Gastrocnemius medialis (tissue), 4 donors: Measurements from ENCODE around the gene SH2B3. TPM values are rescaled to one million over a fixed set of nuclear protein-coding genes. Genes with fewer than 3 reads are reported as not detected.
"Not testable (repeated sequence)": the region's sequence is repeated elsewhere in the genome, so short reads cannot be mapped to it uniquely, and the experiment has no call there.

Source experiments
- ATAC-seq, 2 donors: fragments of 150-250 bp; one replicate each; pipeline ENCODE4 v1.9.1; 2016
- DNase-seq, 2 donors: peaks; one replicate each; pipeline ENCODE4 v3.0.0-alpha.2; 2019
- H3K27ac ChIP-seq, 4 donors: fragments of 200-600 bp; sonication (generic); 1 replicate in 1 of 4; 2 replicates in 3 of 4; pipeline ENCODE4 v1.5.1; 2016 to 2018; ENCODE audit warnings: mild to moderate bottlenecking in 2 of 4, moderate library complexity in 1 of 4
- H3K27me3 ChIP-seq, 3 donors: fragments of 200-600 bp; sonication (generic) in 2 of 3; 1 replicate in 1 of 3; 2 replicates in 2 of 3; pipeline versions ENCODE4 v1.5.1 to v1.6.0; 2016 to 2019; ENCODE audit warnings: mild to moderate bottlenecking in 1 of 3, moderate library complexity in 1 of 3
- H3K36me3 ChIP-seq, 2 donors: fragments of 200-600 bp; sonication (generic) in 1 of 2; one replicate each; pipeline ENCODE4 v1.5.1; 2017 to 2018
- H3K4me1 ChIP-seq, 2 donors: fragments of 200-600 bp; sonication (generic) in 1 of 2; one replicate each; pipeline ENCODE4 v1.5.1; 2016 to 2017; ENCODE audit warnings: mild to moderate bottlenecking in 2 of 2
- H3K4me3 ChIP-seq, 4 donors: fragments of 200-600 bp; sonication (generic) in 3 of 4; 1 replicate in 1 of 4; 2 replicates in 3 of 4; pipeline ENCODE4 v1.5.1; 2016 to 2019; ENCODE audit warnings: mild to moderate bottlenecking in 2 of 4
- H3K9me3 ChIP-seq, 3 donors: fragments of 200-600 bp; sonication (generic) in 2 of 3; 1 replicate in 1 of 3; 2 replicates in 2 of 3; pipeline ENCODE4 v1.5.1; 2016 to 2019
- POLR2A ChIP-seq, 2 donors: fragments of 450-650 bp; IDR thresholded peaks; one replicate each; pipeline ENCODE4 v1.6.1; 2017; ENCODE audit warnings: antibody characterized with exemption in 2 of 2, mild to moderate bottlenecking in 2 of 2, moderate library complexity in 2 of 2
- in situ Hi-C, 4 donors: fragments of 200-750 bp; cut with MboI; loops; one replicate each; pipeline versions ENCODE4 v1.15.0 to v1.8.0; 2017; ENCODE audit warnings: low sequenced_read_pairs in 4 of 4
- intact Hi-C: fragments of 100-400 bp; cut with DNase I; formaldehyde crosslinking; loops from one replicate; pipeline ENCODE4 v1.15.1; 2023; ENCODE audit warnings: low total_unique reads
- total RNA-seq, 4 donors: library from RNA; depleted of rRNA; stranded (reverse); fragments of >200 nt; gene quantifications; one replicate each; pipeline versions ENCODE4 v1.1.0 to v1.2.3, GENCODE V29; 2016
- TF ChIP-seq, protein P1 (sequence below), 5 experiments: fragments of 450-650 bp in 3 of 5; fragments of 200-600 bp in 2 of 5; sonication (generic) in 2 of 5; IDR thresholded peaks in 4 of 5; conservative IDR thresholded peaks in 1 of 5; 1 replicate in 4 of 5; 2 replicates in 1 of 5; pipeline ENCODE4 v1.5.1; 2016 to 2019; ENCODE audit warnings: antibody characterized with exemption in 5 of 5, mild to moderate bottlenecking in 3 of 5, moderate library complexity in 3 of 5

SH2B3 gene
- total RNA-seq, 4 donors from 2014 or later, result 10.4 to 20.0 (median 15.5) TPM

DNA sequence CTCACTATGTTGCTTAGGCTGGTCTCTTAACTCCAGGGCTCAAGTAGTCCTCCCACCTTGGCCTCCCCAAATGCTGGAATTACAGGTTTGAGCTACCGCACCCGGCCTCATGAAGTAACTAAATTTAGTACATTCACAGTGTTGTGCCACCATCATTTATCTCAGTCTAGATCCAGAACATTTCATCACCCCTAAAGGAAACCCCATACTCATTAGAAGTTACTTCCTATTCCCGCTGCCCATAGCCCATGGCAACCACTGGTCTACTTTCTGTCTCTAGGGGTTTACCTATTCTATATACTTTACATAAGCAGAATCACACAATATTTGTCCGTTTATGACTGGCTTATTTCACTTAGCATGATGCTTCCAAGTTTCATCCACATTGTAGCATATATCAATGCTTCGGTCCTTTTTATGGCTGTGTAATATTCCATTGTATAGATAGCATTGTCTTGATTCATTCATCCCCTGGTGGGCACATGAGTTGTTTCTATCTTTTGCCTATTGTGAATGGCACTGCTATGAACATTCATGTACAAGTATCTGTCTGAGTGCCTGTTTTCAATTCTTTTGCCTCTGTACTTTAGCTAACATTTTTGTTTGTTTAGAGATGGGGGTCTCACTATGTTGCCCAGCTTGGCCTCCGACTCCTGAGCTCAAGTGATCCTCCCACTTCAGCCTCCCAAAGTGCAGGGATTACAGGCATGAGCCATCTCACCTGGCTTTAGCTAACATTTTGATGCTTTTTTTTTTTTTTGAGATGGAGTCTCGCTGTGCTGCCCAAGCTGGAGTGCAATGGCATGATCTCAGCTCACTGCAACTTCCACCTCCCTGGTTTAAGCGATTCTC lies 10.2 kb upstream of the SH2B3 start:
- H3K36me3 ChIP-seq, result no peaks in the 10 kb centered on the region
- in situ Hi-C loops (loop anchor here (5.0 to 25.0 kb wide), 6 partner anchors 52 to 292 kb away; partner anchors contain the start of genes ACAD10 (in 1 of the 4) and BRAP (in 1 of the 4)), intact Hi-C loops (no loop called here)
- H3K4me1 ChIP-seq, result peaks cover 0 to 4% of the 10 kb centered on the region in 2 donors
- H3K27ac ChIP-seq, result no peak overlapping the region
- DNase-seq, result no peak
- no peak for ATAC-seq
- no peaks in the 10 kb centered on the region for H3K27me3 ChIP-seq
- TF ChIP-seq, protein P1, sequence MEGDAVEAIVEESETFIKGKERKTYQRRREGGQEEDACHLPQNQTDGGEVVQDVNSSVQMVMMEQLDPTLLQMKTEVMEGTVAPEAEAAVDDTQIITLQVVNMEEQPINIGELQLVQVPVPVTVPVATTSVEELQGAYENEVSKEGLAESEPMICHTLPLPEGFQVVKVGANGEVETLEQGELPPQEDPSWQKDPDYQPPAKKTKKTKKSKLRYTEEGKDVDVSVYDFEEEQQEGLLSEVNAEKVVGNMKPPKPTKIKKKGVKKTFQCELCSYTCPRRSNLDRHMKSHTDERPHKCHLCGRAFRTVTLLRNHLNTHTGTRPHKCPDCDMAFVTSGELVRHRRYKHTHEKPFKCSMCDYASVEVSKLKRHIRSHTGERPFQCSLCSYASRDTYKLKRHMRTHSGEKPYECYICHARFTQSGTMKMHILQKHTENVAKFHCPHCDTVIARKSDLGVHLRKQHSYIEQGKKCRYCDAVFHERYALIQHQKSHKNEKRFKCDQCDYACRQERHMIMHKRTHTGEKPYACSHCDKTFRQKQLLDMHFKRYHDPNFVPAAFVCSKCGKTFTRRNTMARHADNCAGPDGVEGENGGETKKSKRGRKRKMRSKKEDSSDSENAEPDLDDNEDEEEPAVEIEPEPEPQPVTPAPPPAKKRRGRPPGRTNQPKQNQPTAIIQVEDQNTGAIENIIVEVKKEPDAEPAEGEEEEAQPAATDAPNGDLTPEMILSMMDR (IDR thresholded peaks at IDR 0.05 in 4 of 5, conservative IDR thresholded peaks at IDR 0.05 in 1 of 5), result no peak
- no peak for TF ChIP-seq POLR2A (IDR thresholded peaks at IDR 0.05)
- H3K9me3 ChIP-seq, result no peaks in the 10 kb centered on the region
- H3K4me3 ChIP-seq, result no peak overlapping the region

DNA sequence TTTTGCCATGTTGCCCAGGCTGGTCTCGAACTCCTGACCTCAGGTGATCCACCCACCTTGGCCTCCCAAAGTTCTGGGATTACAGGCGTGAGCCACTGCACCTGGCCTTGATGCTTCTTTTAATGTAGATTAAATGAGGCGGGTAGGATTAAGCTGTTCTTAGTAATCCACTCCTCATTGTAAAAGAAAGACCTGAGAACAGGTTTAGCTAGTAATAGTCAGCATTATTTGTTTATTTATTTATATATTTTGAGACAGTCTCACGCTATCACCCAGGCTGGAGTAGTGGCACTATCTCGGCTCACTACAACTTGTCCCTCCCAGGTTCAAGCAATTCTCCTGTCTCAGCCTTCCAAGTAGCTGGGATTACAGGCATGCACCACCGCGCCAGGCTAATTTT lies 9.5 kb upstream of the SH2B3 start:
- H3K4me3 ChIP-seq, H3K9me3 ChIP-seq, H3K36me3 ChIP-seq, intact Hi-C loops, H3K27me3 ChIP-seq, H3K4me1 ChIP-seq, ATAC-seq, DNase-seq, H3K27ac ChIP-seq: not testable (repeated sequence)
- in situ Hi-C loops, result loop anchor here (5.0 to 25.0 kb wide), 6 partner anchors 51 to 291 kb away; partner anchors contain the start of genes ACAD10 (in 1 of the 4) and BRAP (in 1 of the 4)

DNA sequence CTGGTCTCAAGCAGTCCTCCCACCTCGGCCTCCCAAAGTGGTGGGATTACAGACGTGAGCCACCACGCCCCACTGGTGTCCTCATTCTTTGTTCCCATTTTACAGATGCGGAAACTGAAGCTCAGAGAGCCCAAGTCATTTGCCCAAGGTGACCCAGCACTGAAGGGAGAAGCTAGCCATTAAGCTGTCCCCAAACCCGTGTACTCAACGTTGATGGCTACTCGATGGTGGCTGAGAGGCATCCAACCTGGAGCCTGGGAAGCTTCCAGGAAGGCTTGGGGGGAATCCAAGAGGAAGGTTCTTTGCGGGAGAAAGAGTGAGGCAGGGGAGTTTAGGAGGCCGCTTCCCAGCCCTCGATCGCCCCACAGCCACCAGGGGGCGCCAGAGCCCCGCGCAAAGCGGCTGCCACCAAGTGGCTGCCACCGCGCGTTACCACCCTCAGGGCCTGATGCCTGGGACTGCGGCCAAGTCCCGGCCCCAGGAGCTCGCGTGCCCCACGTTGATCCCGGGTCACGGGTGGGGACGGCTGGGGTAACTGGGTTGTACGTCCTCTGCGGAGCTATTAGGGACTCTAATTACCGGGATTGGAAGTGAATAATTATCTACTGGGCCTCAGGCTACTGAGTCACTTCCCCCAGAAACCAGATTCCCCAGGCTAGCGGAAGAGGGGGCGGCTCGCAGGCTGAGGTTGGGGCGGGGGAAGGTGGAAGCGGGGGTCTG lies 8.8 kb upstream of the SH2B3 start:
- peak overlapping the region; percentile 27 to 66 (median 62) for H3K27ac ChIP-seq
- intact Hi-C loops (loop anchor here (1.0 kb wide), 2 partner anchors 54 to 132 kb away; no protein-coding TSS in a partner anchor), in situ Hi-C loops (loop anchor here (5.0 to 25.0 kb wide), 6 partner anchors 50 to 290 kb away; partner anchors contain the start of genes ACAD10 (in 1 of the 4) and BRAP (in 1 of the 4))
- peaks cover 0 to 4% of the 10 kb centered on the region in 2 donors for H3K4me1 ChIP-seq
- H3K27me3 ChIP-seq, result no peaks in the 10 kb centered on the region
- H3K9me3 ChIP-seq, result no peaks in the 10 kb centered on the region
- H3K4me3 ChIP-seq, result peak overlapping the region; percentile 8 to 44 (median 25)
- peak; percentile 61 to 76 for DNase-seq
- peak; percentile 84 to 86 for ATAC-seq
- TF ChIP-seq, protein P1 (IDR thresholded peaks at IDR 0.05 in 4 of 5, conservative IDR thresholded peaks at IDR 0.05 in 1 of 5), result peak; percentile 99 to 100 (median 99)
- no peak for TF ChIP-seq POLR2A (IDR thresholded peaks at IDR 0.05)
- H3K36me3 ChIP-seq, result no peaks in the 10 kb centered on the region

DNA sequence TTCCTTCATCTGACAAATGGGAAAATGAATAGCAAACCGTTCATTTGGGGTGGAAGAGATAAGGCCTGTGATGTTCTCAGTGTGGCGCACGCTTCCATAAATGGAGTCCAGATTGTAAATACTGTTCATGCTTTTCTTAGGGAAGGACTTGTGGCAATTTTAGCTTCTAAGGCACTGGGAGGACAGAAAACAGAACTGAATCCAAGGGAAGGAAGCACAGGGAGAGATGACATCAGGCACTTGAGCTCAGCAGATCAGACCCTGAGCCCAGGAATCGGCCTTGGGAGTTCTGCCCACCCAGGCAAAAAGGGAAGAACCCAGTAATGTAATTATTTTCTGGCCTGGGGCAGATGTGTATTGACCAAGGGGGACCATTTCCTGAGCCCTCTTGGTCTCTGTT lies 7.2 kb upstream of the SH2B3 start:
- peaks cover 7 to 10% of the 10 kb centered on the region in 2 donors for H3K4me1 ChIP-seq
- H3K36me3 ChIP-seq, result no peaks in the 10 kb centered on the region
- intact Hi-C loops (no loop called here), in situ Hi-C loops (loop anchor here (5.0 to 25.0 kb wide), 6 partner anchors 49 to 289 kb away; partner anchors contain the start of genes ACAD10 (in 1 of the 4) and BRAP (in 1 of the 4))
- peak overlapping the region in 2 of 4 donors; percentile 3 to 38 for H3K27ac ChIP-seq
- DNase-seq, result peak in 1 of 2 donors; percentile 29
- ATAC-seq, result no peak
- no peak overlapping the region for H3K4me3 ChIP-seq
- H3K27me3 ChIP-seq, result no peaks in the 10 kb centered on the region
- no peaks in the 10 kb centered on the region for H3K9me3 ChIP-seq
- no peak for TF ChIP-seq POLR2A (IDR thresholded peaks at IDR 0.05)
- TF ChIP-seq, protein P1 (IDR thresholded peaks at IDR 0.05 in 4 of 5, conservative IDR thresholded peaks at IDR 0.05 in 1 of 5), result no peak

DNA sequence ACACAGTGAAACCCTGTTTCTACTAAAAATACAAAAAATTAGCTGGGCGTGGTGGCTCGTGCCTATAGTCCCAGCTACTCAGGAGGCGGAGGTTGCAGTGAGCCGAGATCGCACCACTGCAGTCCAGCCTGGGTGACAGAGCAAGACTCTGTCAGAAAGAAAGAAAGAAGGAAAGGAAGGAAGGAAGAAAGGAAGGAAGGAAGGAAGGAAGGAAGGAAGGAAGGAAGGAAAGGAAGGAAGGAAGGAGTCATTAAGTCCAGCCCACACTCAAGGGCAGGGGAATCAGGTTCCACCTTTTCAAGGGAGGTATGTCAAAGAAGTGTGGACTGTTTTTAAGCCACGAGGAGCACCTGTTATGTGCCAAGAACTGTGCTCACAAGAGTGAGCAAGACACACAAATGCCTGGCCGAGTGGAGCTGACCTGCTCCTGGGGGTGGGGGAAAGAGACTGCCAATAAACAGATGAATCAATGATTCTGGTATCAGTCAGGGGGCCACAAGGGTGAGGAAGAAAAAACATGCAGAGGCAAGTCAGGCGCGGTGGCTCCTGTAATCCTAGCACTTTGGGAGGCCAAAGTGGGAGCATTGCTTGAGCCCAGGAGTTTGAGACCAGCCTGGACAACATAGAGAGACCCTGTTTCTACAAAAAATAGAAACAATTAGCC lies 5.8 kb upstream of the SH2B3 start:
- H3K36me3 ChIP-seq, H3K4me3 ChIP-seq, DNase-seq, H3K9me3 ChIP-seq, H3K27me3 ChIP-seq, ATAC-seq, intact Hi-C loops: not testable (repeated sequence)
- Histone ChIP-seq H3K4me1 (peaks cover 11 to 13% of the 10 kb centered on the region in 2 donors), H3K27ac (peak overlapping the region in 2 of 4 donors; percentile 25 to 38)
- in situ Hi-C loops, result loop anchor here (5.0 to 25.0 kb wide), 6 partner anchors 47 to 287 kb away; partner anchors contain the start of genes ACAD10 (in 1 of the 4) and BRAP (in 1 of the 4)
